ENCODE data around the gene ADIPOQ.
"Not testable (repeated sequence)": the region's sequence is repeated elsewhere in the genome, so short reads cannot be mapped to it uniquely, and the experiment has no call there.

The ADIPOQ gene

GRCh38 chr3:186842426-186843038 is at the start of gene ADIPOQ:
Gene ADIPOQ, plus strand, starts transcription at chr3:186842710. Its CDS starts 10,349 bp downstream, at chr3:186853059.
- DNase-seq (ENCODE audit: low read depth in 2 of 2): no peak

GRCh38 chr3:186798239-186798874 is 44.2 kb upstream of the ADIPOQ start:
- no peak for DNase-seq (ENCODE audit: low read depth in 2 of 2)

- no peak for DNase-seq (ENCODE audit: low read depth in 2 of 2)
Observed at GRCh38 chr3:186800285-186800684, 42.2 kb upstream of the ADIPOQ start.

- no peak for DNase-seq (ENCODE audit: low read depth in 2 of 2)
Observed at GRCh38 chr3:186802701-186803100, 39.8 kb upstream of the ADIPOQ start.

- not testable (repeated sequence) for DNase-seq (ENCODE audit: low read depth in 2 of 2)
Observed at GRCh38 chr3:186803447-186803846, 39.1 kb upstream of the ADIPOQ start.

GRCh38 chr3:186806089-186807055 is 36.1 kb upstream of the ADIPOQ start, which contains the start of gene RFC4:
Gene RFC4, minus strand, starts transcription at chr3:186806482. Its CDS starts 1,769 bp downstream, at chr3:186804713.
- DNase-seq (ENCODE audit: low read depth in 2 of 2): peak in 1 of 2 experiments; percentile 25

- no peak for DNase-seq (ENCODE audit: low read depth in 2 of 2)
Observed at GRCh38 chr3:186807231-186807630, 35.3 kb upstream of the ADIPOQ start.

GRCh38 chr3:186810336-186810996 is 32.0 kb upstream of the ADIPOQ start:
- no peak for DNase-seq (ENCODE audit: low read depth in 2 of 2)

- not testable (repeated sequence) for DNase-seq (ENCODE audit: low read depth in 2 of 2)
Observed at GRCh38 chr3:186811313-186811712, 31.2 kb upstream of the ADIPOQ start.

- peak in 1 of 2 experiments; percentile 20 for DNase-seq (ENCODE audit: low read depth in 2 of 2)
Observed at GRCh38 chr3:186814100-186814499, 28.4 kb upstream of the ADIPOQ start.

- DNase-seq (ENCODE audit: low read depth in 2 of 2): peak; percentile 66 to 67
Observed at GRCh38 chr3:186815435-186815834, 27.1 kb upstream of the ADIPOQ start.

- no peak for DNase-seq (ENCODE audit: low read depth in 2 of 2)
Observed at GRCh38 chr3:186818516-186818915, 24.0 kb upstream of the ADIPOQ start.

GRCh38 chr3:186818956-186819355 is 23.6 kb upstream of the ADIPOQ start:
- no peak for DNase-seq (ENCODE audit: low read depth in 2 of 2)

- DNase-seq (ENCODE audit: low read depth in 2 of 2): peak; percentile 59 to 63
Observed at GRCh38 chr3:186821429-186822387, 20.8 kb upstream of the ADIPOQ start.

- not testable (repeated sequence) for DNase-seq (ENCODE audit: low read depth in 2 of 2)
Observed at GRCh38 chr3:186822388-186822759, 20.1 kb upstream of the ADIPOQ start.

GRCh38 chr3:186823386-186823785 is 19.1 kb upstream of the ADIPOQ start:
- DNase-seq (ENCODE audit: low read depth in 2 of 2): no peak

- no peak for DNase-seq (ENCODE audit: low read depth in 2 of 2)
Observed at GRCh38 chr3:186824430-186825139, 17.9 kb upstream of the ADIPOQ start.

- peak in 1 of 2 experiments; percentile 34 for DNase-seq (ENCODE audit: low read depth in 2 of 2)
Observed at GRCh38 chr3:186825294-186825821, 17.2 kb upstream of the ADIPOQ start.

GRCh38 chr3:186825872-186826409 is 16.6 kb upstream of the ADIPOQ start:
- no peak for DNase-seq (ENCODE audit: low read depth in 2 of 2)
